Renal pelvis (tissue), 4 donors: Measurements from ENCODE around the gene LSM12. TPM values are rescaled to one million over a fixed set of nuclear protein-coding genes. Genes with fewer than 3 reads are reported as not detected.
A peak's percentile ranks its signal among the peaks of the same experiment; 100 is the strongest.

Source experiments
- DNase-seq: peaks from one replicate; pipeline ENCODE4 v3.0.0-alpha.2; 2013
- polyA plus RNA-seq, 3 donors: library from polyadenylated mRNA; unstranded; fragments of 120-200 nt; gene quantifications; one replicate each; pipeline ENCODE4 v1.2.1, GENCODE V29; 2013; ENCODE audit not compliant: insufficient read length in 3 of 3

The LSM12 gene
- polyA plus RNA-seq, 3 donors: 38.4 to 41.6 (median 39.2) TPM

DNA sequence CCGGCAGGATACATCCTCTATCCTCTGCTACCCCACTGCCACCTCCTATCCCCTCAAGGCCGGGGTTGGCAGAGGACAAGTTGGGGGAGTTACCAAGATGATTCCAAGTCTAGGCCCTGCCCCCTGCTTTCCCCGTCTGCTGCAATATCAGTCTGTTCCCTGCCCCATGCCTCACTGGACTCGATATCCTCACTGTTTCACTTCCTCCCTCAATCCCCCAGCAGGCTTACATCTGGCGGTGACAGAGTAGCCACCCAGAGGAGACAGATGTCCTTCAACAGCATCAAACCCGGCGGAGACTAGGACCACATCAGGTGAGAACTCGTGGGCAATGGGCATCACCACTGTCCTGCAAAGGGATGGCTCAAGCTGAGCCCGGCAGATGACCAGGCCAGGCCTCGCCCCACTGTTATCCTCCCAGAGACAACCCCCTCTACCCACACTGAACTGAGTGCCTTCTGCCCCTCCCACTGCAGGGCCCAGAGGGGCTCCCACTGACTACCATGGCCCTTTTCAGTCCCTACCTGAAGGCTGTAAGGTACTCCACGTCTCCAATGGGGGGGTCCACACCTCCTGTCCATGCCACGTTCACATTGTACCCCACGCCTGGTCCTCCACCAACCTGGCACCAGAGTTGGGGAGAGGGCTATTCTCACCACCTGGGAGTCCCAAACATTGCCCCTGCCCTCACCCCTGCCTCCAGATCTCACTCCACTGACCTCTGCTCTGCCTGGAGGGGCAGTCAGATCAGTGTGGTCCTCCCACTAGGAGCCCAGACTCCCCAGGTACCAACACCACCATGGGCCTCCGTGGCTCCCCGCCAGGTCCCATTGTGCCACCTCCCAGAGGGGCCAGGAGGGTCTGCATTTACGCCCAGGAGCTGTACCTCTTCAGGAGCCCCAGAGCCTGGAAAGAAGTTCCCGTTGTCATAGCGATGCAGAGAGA is 13.7 kb upstream of the LSM12 start:
- DNase-seq: no peak

DNA sequence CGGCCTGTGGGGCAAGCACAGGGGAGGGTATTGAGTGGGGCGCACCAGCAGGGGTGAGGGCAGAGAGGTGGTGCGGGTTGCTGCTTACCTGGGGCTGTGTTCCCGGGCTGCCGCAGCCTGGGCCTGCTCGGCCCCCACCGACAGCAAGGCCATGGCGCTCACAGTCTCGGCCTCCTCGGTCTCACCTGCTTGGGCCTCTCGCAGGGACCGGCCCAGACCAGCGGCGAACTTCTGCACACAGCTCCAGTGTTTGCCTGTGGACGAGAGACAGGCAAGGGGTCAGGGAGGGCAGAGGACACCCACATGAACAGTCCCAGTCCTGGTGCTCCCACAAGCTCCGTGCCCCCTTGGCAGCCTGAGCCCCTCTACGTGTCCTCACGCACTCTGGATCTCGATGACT is 11.9 kb upstream of the LSM12 start:
- DNase-seq: no peak

DNA sequence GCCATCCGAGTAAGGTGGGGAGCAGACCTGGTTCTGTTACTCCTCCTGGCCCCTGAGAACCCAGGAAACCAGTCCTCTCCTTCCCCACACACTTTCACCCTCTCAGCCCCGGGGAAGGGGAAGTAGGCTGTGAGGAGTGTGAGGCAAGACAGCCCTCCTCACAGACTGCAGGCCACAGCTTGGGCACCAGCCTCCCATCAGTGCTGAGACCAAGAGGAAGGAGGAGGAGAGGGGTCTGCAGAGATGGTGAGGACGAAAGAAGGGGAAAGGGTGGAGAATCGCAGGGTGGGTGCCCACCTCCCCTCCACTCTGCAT is 11.1 kb upstream of the LSM12 start:
- no peak for DNase-seq

DNA sequence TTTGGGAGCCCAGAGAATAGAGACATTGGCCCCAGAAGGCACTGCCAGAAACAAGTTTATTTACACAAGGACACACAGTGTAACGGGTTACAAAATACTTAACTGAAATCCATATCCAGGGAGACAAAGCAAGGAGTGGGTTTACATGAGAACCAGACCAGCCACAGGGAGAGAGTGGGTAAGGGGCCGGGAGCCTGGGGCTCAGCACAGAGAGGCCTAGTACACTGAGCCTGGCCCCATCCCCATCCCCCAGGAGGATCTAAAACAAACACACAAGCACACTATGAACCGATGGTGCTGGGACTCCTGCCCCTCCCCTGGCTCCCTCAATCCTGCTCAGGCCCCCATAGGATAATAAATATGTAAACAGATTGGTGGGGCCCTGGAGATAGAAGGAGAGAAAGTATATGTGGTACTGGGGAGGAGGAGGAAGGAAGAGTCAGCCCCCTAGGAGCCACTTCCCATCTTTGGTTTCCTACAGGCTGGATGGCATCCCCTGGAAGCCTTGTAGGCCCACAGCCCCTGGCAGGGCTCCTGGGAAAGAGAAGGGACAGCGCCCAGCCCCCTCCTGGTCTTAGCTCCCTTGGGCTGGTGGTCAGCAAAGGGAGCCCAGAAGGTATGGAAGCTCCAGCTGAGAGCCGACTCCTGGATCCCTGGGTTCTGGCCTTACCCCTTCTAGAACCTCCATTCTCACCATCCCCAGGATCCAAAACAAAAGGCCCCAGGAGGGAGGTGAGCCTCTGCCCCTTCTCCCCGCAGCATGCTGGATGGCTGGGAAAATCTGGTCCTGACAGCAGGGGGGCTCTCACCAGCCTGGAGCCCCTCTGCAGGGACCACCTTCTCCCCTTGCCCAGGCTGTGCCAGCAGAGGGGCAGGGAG is 10.5 kb upstream of the LSM12 start:
- DNase-seq: no peak

DNA sequence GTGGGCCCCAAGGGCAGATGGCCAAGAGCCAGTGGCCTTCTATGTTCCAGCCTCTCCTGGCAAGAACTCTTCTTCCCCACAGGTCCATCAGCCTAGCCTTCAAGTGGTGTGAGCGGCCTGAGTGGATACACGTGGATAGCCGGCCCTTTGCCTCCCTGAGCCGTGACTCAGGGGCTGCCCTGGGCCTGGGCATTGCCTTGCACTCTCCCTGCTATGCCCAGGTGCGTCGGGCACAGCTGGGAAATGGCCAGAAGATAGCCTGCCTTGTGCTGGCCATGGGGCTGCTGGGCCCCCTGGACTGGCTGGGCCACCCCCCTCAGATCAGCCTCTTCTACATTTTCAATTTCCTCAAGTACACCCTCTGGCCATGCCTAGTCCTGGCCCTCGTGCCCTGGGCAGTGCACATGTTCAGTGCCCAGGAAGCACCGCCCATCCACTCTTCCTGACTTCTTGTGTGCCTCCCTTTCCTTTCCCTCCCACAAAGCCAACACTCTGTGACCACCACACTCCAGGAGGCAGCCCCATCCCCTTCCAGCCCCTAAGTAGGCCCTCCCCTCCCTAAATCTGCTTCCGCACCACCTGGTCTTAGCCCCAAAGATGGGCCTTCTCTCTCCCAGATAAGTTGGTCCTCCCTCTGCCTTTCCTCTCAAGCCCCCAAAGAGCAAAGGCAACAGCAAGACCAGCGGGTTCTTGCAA is 9.3 kb upstream of the LSM12 start:
- DNase-seq: no peak

DNA sequence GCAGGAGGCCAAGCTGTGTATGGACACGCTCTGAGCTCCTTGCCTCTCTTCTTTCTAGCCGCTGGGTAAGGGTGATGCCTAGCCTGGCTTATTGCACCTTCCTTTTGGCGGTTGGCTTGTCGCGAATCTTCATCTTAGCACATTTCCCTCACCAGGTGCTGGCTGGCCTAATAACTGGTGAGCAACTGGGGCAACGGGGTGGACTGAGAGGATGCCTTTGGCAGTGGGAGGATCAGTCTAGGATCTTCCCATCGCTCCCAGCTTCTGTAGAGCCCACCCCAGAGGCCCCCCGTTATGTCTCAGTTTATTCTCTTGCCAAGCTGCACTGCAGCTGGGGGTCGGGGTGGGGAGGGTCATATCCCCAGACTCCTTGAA is 8.4 kb upstream of the LSM12 start:
- no peak for DNase-seq

GRCh38 chr17:44074231-44074910 is 7.9 kb upstream of the LSM12 start:
- no peak for DNase-seq

GRCh38 chr17:44071772-44072171 is 5.3 kb upstream of the LSM12 start:
- DNase-seq: no peak

- DNase-seq: no peak
These were observed 4.7 kb upstream of the LSM12 start for GRCh38 chr17:44071198-44071520.

DNA sequence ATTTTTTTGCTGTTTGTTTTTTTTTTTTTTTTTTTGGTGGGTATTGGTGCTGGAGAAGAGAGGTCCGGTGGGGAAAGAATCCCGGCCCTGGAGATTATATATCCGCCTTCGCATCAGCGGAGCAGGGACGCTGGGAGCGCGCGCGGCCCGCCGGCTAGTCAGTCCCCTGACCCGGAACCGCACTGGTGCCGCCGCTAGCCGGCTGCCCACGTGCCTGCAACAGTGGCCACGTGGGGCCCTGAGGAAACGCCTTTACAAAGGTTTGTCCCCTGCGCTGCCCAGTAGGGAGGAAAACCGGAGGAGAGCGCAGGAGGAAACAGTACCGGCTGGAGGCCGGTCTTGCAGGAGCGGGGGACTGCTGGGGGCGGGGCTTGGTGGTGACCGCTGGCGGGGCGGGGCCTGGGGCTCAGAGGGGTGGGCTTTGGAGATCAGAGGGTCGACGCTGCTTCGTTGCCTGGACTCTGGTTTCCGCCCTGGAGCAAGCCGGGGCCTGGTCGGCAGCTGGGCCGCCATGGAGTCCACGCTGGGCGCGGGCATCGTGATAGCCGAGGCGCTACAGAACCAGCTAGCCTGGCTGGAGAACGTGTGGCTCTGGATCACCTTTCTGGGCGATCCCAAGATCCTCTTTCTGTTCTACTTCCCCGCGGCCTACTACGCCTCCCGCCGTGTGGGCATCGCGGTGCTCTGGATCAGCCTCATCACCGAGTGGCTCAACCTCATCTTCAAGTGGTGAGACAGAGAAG is 4.2 kb upstream of the LSM12 start, which contains the start of gene G6PC3:
G6PC3 (plus strand) TSS at position 281 of the 743 bp plus-strand sequence; CDS start at position 512, 231 bp downstream.
- peak; percentile 99 for DNase-seq

DNA sequence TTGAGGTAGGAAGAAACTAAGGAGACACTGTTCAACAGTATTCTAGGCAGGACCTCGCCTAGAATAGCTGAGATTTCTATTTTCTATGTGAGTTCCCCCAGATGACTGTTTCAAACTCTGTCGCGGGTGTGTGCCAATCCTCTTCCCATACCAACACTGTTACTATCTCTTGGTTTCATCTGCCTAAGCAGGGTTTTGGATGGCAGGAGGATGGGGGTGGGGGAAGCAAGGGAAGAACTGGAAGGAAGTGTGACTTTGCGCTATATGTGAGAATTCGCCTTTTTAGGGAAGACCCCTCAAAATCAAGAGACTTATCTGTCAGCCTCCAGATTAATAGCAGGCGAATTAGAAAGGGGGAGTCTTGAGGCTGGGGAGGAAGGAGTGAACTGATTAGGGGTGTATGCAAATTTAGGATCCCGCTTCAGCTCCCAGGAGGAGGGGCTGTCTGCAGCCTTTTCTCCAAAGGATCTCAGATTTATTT is 3.5 kb upstream of the LSM12 start:
- no peak for DNase-seq

DNA sequence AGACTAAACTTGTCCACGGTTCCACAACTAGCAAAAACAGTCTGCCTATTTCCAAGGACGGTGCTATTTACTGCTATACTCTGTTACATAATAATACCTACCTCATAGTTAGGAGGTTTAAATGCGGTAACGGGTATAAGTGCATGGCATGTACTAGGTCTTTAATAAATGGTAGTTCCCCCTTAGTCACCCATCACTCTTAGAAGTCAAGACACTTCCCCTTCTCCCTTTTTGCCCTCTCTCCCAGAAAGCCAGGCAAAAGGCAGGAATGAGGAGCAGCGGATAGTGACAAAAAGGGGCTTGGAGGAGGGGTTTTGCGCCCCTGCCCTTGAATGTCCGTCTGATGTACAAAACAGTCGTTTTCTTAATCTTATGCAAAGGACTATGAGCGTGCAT is 1.1 kb upstream of the LSM12 start:
- no peak for DNase-seq

- DNase-seq: no peak
These were observed 735 bp downstream of the LSM12 start for GRCh38 chr17:44065668-44066203.

- no peak for DNase-seq
These were observed 2.5 kb downstream of the LSM12 start for GRCh38 chr17:44063704-44064639.

GRCh38 chr17:44062871-44063270 is 3.6 kb downstream of the LSM12 start:
- DNase-seq: no peak

DNA sequence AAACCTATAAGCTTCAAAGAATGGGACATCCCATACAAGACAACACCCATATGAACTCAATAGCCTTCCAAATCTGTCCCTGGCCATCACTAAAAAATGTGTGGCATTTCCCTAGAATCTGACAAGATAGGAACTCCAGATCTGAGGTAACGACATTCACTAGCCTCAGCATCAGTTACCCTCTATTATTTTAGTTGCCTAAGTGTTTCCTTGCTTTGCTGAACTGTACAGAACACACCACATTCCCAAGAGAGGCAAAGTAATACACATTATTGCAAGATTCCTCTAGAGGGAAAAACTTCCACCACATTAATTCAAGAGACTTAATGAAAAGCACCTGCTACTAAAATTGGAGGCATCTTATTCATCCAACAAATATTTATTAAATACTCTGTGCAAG is 5.0 kb downstream of the LSM12 start:
- DNase-seq: no peak

DNA sequence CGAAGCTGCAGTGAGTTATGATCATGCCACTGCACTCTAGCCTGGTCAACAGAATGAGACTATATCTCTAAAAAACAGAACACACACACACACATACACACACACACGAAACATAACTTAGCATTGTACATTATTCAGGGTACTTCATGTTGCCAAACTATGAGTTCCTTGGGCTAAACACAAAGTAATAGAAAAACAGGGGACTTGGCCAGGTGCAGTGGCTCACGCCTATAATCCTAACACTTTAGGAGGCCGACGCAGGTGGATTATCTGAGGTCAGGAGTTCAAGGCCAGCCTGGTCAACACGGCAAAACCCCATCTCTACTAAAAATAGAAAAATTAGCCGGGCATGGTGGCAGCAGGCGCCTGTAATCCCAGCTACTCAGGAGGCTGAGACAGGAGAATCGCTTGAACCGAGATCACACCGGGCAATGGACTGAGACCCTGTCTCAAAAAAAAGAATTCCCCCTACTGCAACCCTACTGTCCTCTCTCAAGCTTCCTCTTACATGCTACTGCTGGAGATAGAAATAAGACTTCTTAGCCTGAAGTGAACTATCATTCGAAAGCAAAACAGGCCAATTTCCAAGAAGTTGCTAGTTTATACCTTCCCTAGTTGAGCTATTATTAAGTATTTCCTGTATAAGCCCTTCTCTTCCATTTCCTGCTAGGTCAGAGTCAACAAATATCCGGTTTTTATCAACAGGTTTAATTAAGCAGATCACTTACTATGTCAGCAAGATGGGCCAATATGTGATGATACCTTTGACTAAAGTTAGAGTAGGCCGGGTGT is 7.2 kb downstream of the LSM12 start:
- no peak for DNase-seq

GRCh38 chr17:44053125-44053872 is 13.2 kb downstream of the LSM12 start:
- DNase-seq: no peak
